ENCODE results near the gene TMEM209.
"Not testable (repeated sequence)": the region's sequence is repeated elsewhere in the genome, so short reads cannot be mapped to it uniquely, and the experiment has no call there.

TMEM209 gene

GRCh38 chr7:130157700-130158099, 47.5 kb downstream of the TMEM209 start:
- no peak for DNase-seq

- DNase-seq: no peak
Observed at GRCh38 chr7:130156140-130156539, 49.1 kb downstream of the TMEM209 start.

- no peak for DNase-seq
Observed at GRCh38 chr7:130154501-130155317, 50.5 kb downstream of the TMEM209 start.

GRCh38 chr7:130154131-130154500, 51.1 kb downstream of the TMEM209 start:
- DNase-seq: no peak

GRCh38 chr7:130153211-130153908, 51.8 kb downstream of the TMEM209 start:
- DNase-seq: no peak

GRCh38 chr7:130152493-130153210, 52.6 kb downstream of the TMEM209 start:
- no peak for DNase-seq

GRCh38 chr7:130151591-130152492, 53.4 kb downstream of the TMEM209 start:
- DNase-seq: peak; percentile 19

GRCh38 chr7:130150587-130150986, 54.6 kb downstream of the TMEM209 start:
- no peak for DNase-seq

- DNase-seq: no peak
Observed at GRCh38 chr7:130149281-130150139, 55.7 kb downstream of the TMEM209 start.

- DNase-seq: no peak
Observed at GRCh38 chr7:130148561-130148960, 56.6 kb downstream of the TMEM209 start.

GRCh38 chr7:130147710-130148325, 57.4 kb downstream of the TMEM209 start:
- DNase-seq: no peak

GRCh38 chr7:130146693-130147405, 58.4 kb downstream of the TMEM209 start:
- DNase-seq: no peak

- DNase-seq: not testable (repeated sequence)
Observed at GRCh38 chr7:130146142-130146541, 59.1 kb downstream of the TMEM209 start.

- no peak for DNase-seq
Observed at GRCh38 chr7:130145424-130146100, 59.6 kb downstream of the TMEM209 start.

- DNase-seq: no peak
Observed at GRCh38 chr7:130144312-130145171, 60.7 kb downstream of the TMEM209 start.

- no peak for DNase-seq
Observed at GRCh38 chr7:130143986-130144311, 61.3 kb downstream of the TMEM209 start.

- no peak for DNase-seq
Observed at GRCh38 chr7:130143334-130143732, 61.9 kb downstream of the TMEM209 start.

- DNase-seq: no peak
Observed at GRCh38 chr7:130142654-130143333, 62.4 kb downstream of the TMEM209 start.
